Measurements from ENCODE around the gene ELOVL5.

- TF ChIP-seq, protein P1, sequence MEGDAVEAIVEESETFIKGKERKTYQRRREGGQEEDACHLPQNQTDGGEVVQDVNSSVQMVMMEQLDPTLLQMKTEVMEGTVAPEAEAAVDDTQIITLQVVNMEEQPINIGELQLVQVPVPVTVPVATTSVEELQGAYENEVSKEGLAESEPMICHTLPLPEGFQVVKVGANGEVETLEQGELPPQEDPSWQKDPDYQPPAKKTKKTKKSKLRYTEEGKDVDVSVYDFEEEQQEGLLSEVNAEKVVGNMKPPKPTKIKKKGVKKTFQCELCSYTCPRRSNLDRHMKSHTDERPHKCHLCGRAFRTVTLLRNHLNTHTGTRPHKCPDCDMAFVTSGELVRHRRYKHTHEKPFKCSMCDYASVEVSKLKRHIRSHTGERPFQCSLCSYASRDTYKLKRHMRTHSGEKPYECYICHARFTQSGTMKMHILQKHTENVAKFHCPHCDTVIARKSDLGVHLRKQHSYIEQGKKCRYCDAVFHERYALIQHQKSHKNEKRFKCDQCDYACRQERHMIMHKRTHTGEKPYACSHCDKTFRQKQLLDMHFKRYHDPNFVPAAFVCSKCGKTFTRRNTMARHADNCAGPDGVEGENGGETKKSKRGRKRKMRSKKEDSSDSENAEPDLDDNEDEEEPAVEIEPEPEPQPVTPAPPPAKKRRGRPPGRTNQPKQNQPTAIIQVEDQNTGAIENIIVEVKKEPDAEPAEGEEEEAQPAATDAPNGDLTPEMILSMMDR (IDR thresholded peaks at IDR 0.05): no peak
- TF ChIP-seq POLR2AphosphoS5 (IDR thresholded peaks at IDR 0.05): no peak
Measured at GRCh38 chr6:53376661-53377226, 28.0 kb upstream of the ELOVL5 start.
